ENCODE results near the gene ITPKC.
A peak's percentile ranks its signal among the peaks of the same experiment; 100 is the strongest.

Gene ITPKC

GRCh38 chr19:40739030-40739839 is 22.3 kb downstream of the ITPKC start:
- DNase-seq (ENCODE audit: low read depth in 1 of 2, low spot score in 1 of 2): no peak

- DNase-seq (ENCODE audit: low read depth in 1 of 2, low spot score in 1 of 2): no peak
Measured at GRCh38 chr19:40739871-40740703, 23.2 kb downstream of the ITPKC start.

- DNase-seq (ENCODE audit: low read depth in 1 of 2, low spot score in 1 of 2): no peak
Measured at GRCh38 chr19:40740747-40741146, 23.8 kb downstream of the ITPKC start.

- no peak for DNase-seq (ENCODE audit: low read depth in 1 of 2, low spot score in 1 of 2)
Measured at GRCh38 chr19:40741527-40742390, 24.8 kb downstream of the ITPKC start.

GRCh38 chr19:40742477-40742876 is 25.6 kb downstream of the ITPKC start:
- no peak for DNase-seq (ENCODE audit: low read depth in 1 of 2, low spot score in 1 of 2)

- no peak for DNase-seq (ENCODE audit: low read depth in 1 of 2, low spot score in 1 of 2)
Measured at GRCh38 chr19:40742886-40743285, 26.0 kb downstream of the ITPKC start.

GRCh38 chr19:40743926-40744325 is 27.0 kb downstream of the ITPKC start:
- DNase-seq (ENCODE audit: low read depth in 1 of 2, low spot score in 1 of 2): no peak

GRCh38 chr19:40744554-40745401 is 27.9 kb downstream of the ITPKC start:
- DNase-seq (ENCODE audit: low read depth in 1 of 2, low spot score in 1 of 2): peak in 1 of 2 donors; percentile 21

- DNase-seq (ENCODE audit: low read depth in 1 of 2, low spot score in 1 of 2): no peak
Measured at GRCh38 chr19:40745402-40745780, 28.5 kb downstream of the ITPKC start.

- no peak for DNase-seq (ENCODE audit: low read depth in 1 of 2, low spot score in 1 of 2)
Measured at GRCh38 chr19:40747536-40747935, 30.6 kb downstream of the ITPKC start.

- peak; percentile 94 to 98 for DNase-seq (ENCODE audit: low read depth in 1 of 2, low spot score in 1 of 2)
Measured at GRCh38 chr19:40750058-40750873, 33.4 kb downstream of the ITPKC start, which contains the start of gene ACTMAP. Gene ACTMAP (minus strand): TSS chr19:40750477. CDS start chr19:40749803, 674 bp downstream.

GRCh38 chr19:40750874-40751537 is 34.1 kb downstream of the ITPKC start, which contains the start of gene SNRPA:
Gene SNRPA (plus strand): TSS chr19:40751203. CDS start chr19:40751409, 206 bp downstream.
- peak; percentile 85 to 93 for DNase-seq (ENCODE audit: low read depth in 1 of 2, low spot score in 1 of 2)

- no peak for DNase-seq (ENCODE audit: low read depth in 1 of 2, low spot score in 1 of 2)
Measured at GRCh38 chr19:40752257-40752781, 35.4 kb downstream of the ITPKC start.

- peak in 1 of 2 donors; percentile 38 for DNase-seq (ENCODE audit: low read depth in 1 of 2, low spot score in 1 of 2)
Measured at GRCh38 chr19:40754611-40755247, 37.8 kb downstream of the ITPKC start.

- no peak for DNase-seq (ENCODE audit: low read depth in 1 of 2, low spot score in 1 of 2)
Measured at GRCh38 chr19:40755248-40755624, 38.3 kb downstream of the ITPKC start.

GRCh38 chr19:40755791-40756190 is 38.9 kb downstream of the ITPKC start:
- DNase-seq (ENCODE audit: low read depth in 1 of 2, low spot score in 1 of 2): no peak

- DNase-seq (ENCODE audit: low read depth in 1 of 2, low spot score in 1 of 2): no peak
Measured at GRCh38 chr19:40756502-40757110, 39.7 kb downstream of the ITPKC start.

GRCh38 chr19:40758491-40758890 is 41.6 kb downstream of the ITPKC start:
- no peak for DNase-seq (ENCODE audit: low read depth in 1 of 2, low spot score in 1 of 2)
